Measurements from ENCODE around the gene FHIP2A.
A peak's percentile ranks its signal among the peaks of the same experiment; 100 is the strongest.

The FHIP2A gene

GRCh38 chr10:114823077-114823463 lies 1.5 kb downstream of the FHIP2A start:
- no peak for DNase-seq (ENCODE audit: low read depth, low spot score)
- H3K4me3 ChIP-seq (ENCODE audit: low read depth, low read length) = peak overlapping the region; percentile 59
- in situ Hi-C loops (cut with HindIII; ENCODE audit: low sequenced_read_pairs) = no loop called here
- TF ChIP-seq CTCF (IDR thresholded peaks at IDR 0.05; ENCODE audit: low read depth, low read length) = no peak

GRCh38 chr10:114824391-114824790 lies 2.8 kb downstream of the FHIP2A start:
- in situ Hi-C loops (cut with HindIII; ENCODE audit: low sequenced_read_pairs) = no loop called here
- peak; percentile 12 for DNase-seq (ENCODE audit: low read depth, low spot score)
- TF ChIP-seq CTCF (IDR thresholded peaks at IDR 0.05; ENCODE audit: low read depth, low read length) = no peak
- H3K4me3 ChIP-seq (ENCODE audit: low read depth, low read length) = no peak overlapping the region

- no peak for TF ChIP-seq CTCF (IDR thresholded peaks at IDR 0.05; ENCODE audit: low read depth, low read length)
- in situ Hi-C loops (cut with HindIII; ENCODE audit: low sequenced_read_pairs) = no loop called here
- DNase-seq (ENCODE audit: low read depth, low spot score) = peak; percentile 85
- no peak overlapping the region for H3K4me3 ChIP-seq (ENCODE audit: low read depth, low read length)
Measured at GRCh38 chr10:114825513-114826253, 4.1 kb downstream of the FHIP2A start.

GRCh38 chr10:114829160-114829909 lies 7.8 kb downstream of the FHIP2A start:
- TF ChIP-seq CTCF (IDR thresholded peaks at IDR 0.05; ENCODE audit: low read depth, low read length) = no peak
- in situ Hi-C loops (cut with HindIII; ENCODE audit: low sequenced_read_pairs) = no loop called here
- H3K4me3 ChIP-seq (ENCODE audit: low read depth, low read length) = no peak overlapping the region
- DNase-seq (ENCODE audit: low read depth, low spot score) = no peak

GRCh38 chr10:114831186-114831867 lies 9.7 kb downstream of the FHIP2A start:
- in situ Hi-C loops (cut with HindIII; ENCODE audit: low sequenced_read_pairs) = no loop called here
- no peak for TF ChIP-seq CTCF (IDR thresholded peaks at IDR 0.05; ENCODE audit: low read depth, low read length)
- DNase-seq (ENCODE audit: low read depth, low spot score) = no peak
- H3K4me3 ChIP-seq (ENCODE audit: low read depth, low read length) = no peak overlapping the region

- H3K4me3 ChIP-seq (ENCODE audit: low read depth, low read length) = no peak overlapping the region
- no peak for DNase-seq (ENCODE audit: low read depth, low spot score)
- in situ Hi-C loops (cut with HindIII; ENCODE audit: low sequenced_read_pairs) = no loop called here
- TF ChIP-seq CTCF (IDR thresholded peaks at IDR 0.05; ENCODE audit: low read depth, low read length) = no peak
Measured at GRCh38 chr10:114837690-114838089, 16.1 kb downstream of the FHIP2A start.
